ENCODE data around the gene TMEM184B. TPM values are rescaled to one million over a fixed set of nuclear protein-coding genes. Genes with fewer than 3 reads are reported as not detected.

TMEM184B gene
- polyA plus RNA-seq, 2 donors: 10.8 to 14.4 TPM

DNA sequence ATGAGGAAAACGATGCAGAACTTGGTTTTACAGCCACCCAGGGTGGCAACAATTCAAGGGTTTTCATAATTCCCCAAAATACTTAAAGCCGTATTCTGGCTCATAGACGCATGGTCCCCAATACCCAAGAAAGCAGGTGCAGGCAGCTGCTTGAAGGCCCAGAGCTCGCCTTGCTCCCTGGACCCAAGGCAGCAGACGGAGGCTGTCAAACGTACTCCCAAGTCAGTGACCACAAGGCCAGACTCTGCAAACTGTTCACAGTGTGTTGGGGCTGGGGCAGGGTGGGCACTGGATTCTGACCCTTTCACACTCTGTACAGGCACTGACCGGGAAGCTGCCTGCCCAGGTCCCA, 21.5 kb downstream of the TMEM184B start:
- Histone ChIP-seq H3K27ac (ENCODE audit: low read depth in 2 of 2, low read length in 1 of 2) (no peak overlapping the region), H3K36me3 (ENCODE audit: control insufficient read depth in 2 of 2, insufficient read depth in 2 of 2, low read length in 1 of 2) (peaks cover 2 to 11% of the 10 kb centered on the region in 2 donors), H3K9me3 (ENCODE audit: control insufficient read depth in 2 of 2, insufficient read depth in 1 of 2, low read depth in 1 of 2, low read length in 1 of 2) (peaks cover 0 to 3% of the 10 kb centered on the region in 2 donors), H3K27me3 (ENCODE audit: control insufficient read depth in 1 of 2, insufficient read depth in 2 of 2, low read length in 2 of 2) (no peaks in the 10 kb centered on the region), H3K4me1 (ENCODE audit: control insufficient read depth in 2 of 2, insufficient read depth in 2 of 2, low read length in 1 of 2) (peaks cover 0 to 6% of the 10 kb centered on the region in 2 donors), H3K4me3 (ENCODE audit: low read depth in 1 of 2, low read length in 2 of 2) (no peak overlapping the region)
- 81% methylated on average over 7 of the region's 7 CpGs for WGBS, 2 donors

DNA sequence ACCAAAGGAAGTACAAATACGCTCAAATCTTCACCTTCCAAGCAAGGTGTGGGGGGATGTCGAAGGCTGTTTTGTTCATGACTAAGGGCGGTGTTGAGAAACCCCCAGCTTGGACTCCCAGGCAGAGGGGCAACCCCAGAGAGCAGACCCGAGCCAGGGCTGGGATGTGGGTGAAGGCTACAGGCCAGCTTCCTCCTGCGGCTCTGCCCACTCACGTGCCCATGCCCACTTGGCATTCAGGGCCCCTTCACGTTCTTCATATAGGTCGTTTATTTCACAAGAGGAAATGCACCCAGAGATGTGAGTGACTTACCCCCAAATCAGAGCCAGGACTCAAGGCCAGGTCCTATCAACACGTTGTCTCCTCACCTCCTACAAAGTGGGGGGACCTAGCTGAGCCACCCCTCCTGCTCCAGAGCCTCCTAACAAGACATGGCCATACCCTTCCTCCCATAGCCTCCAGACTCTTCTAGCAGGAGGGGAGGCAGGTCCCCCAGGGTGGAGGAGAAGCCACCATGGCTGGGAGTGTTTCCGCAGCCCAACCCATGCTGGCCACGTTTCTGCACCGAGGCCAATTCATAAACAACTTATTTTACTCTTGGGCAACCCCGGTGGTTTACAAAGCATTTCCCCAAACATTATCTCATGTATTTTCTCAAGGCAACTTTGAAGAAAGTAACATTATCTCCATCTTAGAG, 22.0 kb downstream of the TMEM184B start:
- peaks cover 6 to 17% of the 10 kb centered on the region in 2 donors for H3K36me3 ChIP-seq (ENCODE audit: control insufficient read depth in 2 of 2, insufficient read depth in 2 of 2, low read length in 1 of 2)
- H3K4me1 ChIP-seq (ENCODE audit: control insufficient read depth in 2 of 2, insufficient read depth in 2 of 2, low read length in 1 of 2): peaks cover 0 to 7% of the 10 kb centered on the region in 2 donors
- WGBS, 2 donors: 77 to 79% methylated on average over 13 of the region's 13 CpGs
- no peak overlapping the region for H3K27ac ChIP-seq (ENCODE audit: low read depth in 2 of 2, low read length in 1 of 2)
- H3K27me3 ChIP-seq (ENCODE audit: control insufficient read depth in 1 of 2, insufficient read depth in 2 of 2, low read length in 2 of 2): no peaks in the 10 kb centered on the region
- no peak overlapping the region for H3K4me3 ChIP-seq (ENCODE audit: low read depth in 1 of 2, low read length in 2 of 2)
- H3K9me3 ChIP-seq (ENCODE audit: control insufficient read depth in 2 of 2, insufficient read depth in 1 of 2, low read depth in 1 of 2, low read length in 1 of 2): peaks cover 0 to 3% of the 10 kb centered on the region in 2 donors

DNA sequence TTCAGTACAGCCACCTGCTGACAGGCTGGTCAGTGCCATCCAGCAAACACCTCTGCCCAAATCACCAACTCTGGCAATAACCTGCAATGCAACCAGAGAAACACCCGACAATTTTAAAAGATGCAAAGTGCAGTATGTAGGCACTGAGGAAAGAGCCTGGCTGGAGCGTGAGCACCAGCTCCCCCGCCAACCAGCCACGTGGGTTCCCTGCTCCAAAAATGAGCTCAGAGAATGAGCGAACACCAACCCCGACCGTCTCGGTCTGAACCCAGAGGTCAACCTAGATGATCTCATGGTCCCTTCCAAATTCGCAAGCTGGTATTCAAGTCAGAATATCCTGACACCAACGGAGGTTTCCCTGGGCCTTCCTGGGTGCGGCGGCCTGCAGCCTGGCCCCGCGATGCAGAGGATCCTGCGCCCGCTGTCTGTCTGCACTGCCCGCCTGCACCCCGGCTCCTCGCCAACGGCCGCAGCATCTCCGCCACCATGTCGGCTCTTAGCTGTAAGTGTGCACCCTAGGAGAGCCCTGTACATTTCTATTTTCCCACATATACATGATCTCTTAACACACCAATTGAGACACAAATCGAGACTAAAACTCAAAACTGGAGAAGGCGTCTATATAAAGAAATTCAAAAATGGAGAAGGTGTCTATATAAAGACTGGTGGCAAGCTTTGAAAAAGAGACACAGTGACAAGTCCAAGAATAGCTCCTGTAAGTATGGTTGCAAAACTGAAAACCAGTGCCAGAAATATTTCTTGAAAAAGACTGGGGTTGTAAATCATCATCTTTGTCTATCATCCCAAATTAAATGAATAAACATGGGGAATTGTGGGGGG, 22.8 kb downstream of the TMEM184B start:
- WGBS, 2 donors: 91 to 96% methylated on average over 23 to 25 of the region's 25 CpGs
- no peak overlapping the region for H3K27ac ChIP-seq (ENCODE audit: low read depth in 2 of 2, low read length in 1 of 2)
- H3K9me3 ChIP-seq (ENCODE audit: control insufficient read depth in 2 of 2, insufficient read depth in 1 of 2, low read depth in 1 of 2, low read length in 1 of 2): peaks cover 0 to 3% of the 10 kb centered on the region in 2 donors
- no peak overlapping the region for H3K4me3 ChIP-seq (ENCODE audit: low read depth in 1 of 2, low read length in 2 of 2)
- H3K36me3 ChIP-seq (ENCODE audit: control insufficient read depth in 2 of 2, insufficient read depth in 2 of 2, low read length in 1 of 2): peaks cover 6 to 19% of the 10 kb centered on the region in 2 donors
- no peaks in the 10 kb centered on the region for H3K27me3 ChIP-seq (ENCODE audit: control insufficient read depth in 1 of 2, insufficient read depth in 2 of 2, low read length in 2 of 2)
- peaks cover 0 to 7% of the 10 kb centered on the region in 2 donors for H3K4me1 ChIP-seq (ENCODE audit: control insufficient read depth in 2 of 2, insufficient read depth in 2 of 2, low read length in 1 of 2)

DNA sequence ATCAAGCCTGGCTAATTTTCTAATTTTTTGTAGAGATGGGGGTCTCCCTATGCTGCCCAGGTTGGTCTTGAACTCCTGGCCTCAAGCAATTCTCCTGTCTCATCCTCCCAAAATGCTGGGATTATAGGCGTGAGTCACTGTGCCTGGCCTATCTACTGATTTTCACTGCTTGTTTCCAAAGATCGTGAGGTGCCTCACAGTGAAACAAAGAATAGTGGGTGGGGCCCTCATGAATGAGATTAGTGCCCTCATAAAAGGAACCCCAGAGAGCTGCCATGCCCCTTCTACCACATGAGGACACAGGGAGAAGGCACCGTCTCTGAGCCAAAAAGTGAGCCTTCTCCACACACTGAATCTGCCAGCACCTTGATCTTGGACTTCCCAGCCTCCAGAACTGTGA, 23.5 kb downstream of the TMEM184B start:
- Histone ChIP-seq H3K4me3 (ENCODE audit: low read depth in 1 of 2, low read length in 2 of 2) (no peak overlapping the region), H3K36me3 (ENCODE audit: control insufficient read depth in 2 of 2, insufficient read depth in 2 of 2, low read length in 1 of 2) (peaks cover 6 to 23% of the 10 kb centered on the region in 2 donors), H3K27ac (ENCODE audit: low read depth in 2 of 2, low read length in 1 of 2) (no peak overlapping the region), H3K9me3 (ENCODE audit: control insufficient read depth in 2 of 2, insufficient read depth in 1 of 2, low read depth in 1 of 2, low read length in 1 of 2) (peaks cover 0 to 3% of the 10 kb centered on the region in 2 donors), H3K4me1 (ENCODE audit: control insufficient read depth in 2 of 2, insufficient read depth in 2 of 2, low read length in 1 of 2) (peaks cover 0 to 7% of the 10 kb centered on the region in 2 donors), H3K27me3 (ENCODE audit: control insufficient read depth in 1 of 2, insufficient read depth in 2 of 2, low read length in 2 of 2) (no peaks in the 10 kb centered on the region)
- 80 to 85% methylated on average over 3 of the region's 3 CpGs for WGBS, 2 donors

DNA sequence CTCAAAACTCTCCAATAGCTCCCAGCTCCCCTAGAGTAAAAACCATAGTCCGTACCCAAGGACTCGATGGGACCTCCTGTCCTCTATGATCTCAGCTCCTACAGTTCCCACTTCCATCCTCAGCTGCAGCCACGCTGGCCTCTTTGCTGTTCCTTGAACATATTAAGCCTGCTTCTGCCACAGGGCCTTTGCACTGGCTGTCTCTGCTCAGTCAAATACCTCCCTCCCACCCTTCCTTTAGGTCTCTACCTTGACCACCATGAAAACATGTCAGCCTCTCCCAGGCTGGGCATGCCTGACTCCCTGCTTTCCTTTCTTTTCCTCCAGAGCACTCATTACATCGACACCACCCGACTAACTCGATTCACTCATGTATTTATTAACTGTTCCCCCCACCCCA, 24.5 kb downstream of the TMEM184B start:
- no peaks in the 10 kb centered on the region for H3K27me3 ChIP-seq (ENCODE audit: control insufficient read depth in 1 of 2, insufficient read depth in 2 of 2, low read length in 2 of 2)
- peaks cover 4 to 12% of the 10 kb centered on the region in 2 donors for H3K4me1 ChIP-seq (ENCODE audit: control insufficient read depth in 2 of 2, insufficient read depth in 2 of 2, low read length in 1 of 2)
- H3K4me3 ChIP-seq (ENCODE audit: low read depth in 1 of 2, low read length in 2 of 2): no peak overlapping the region
- H3K27ac ChIP-seq (ENCODE audit: low read depth in 2 of 2, low read length in 1 of 2): no peak overlapping the region
- peaks cover 6 to 26% of the 10 kb centered on the region in 2 donors for H3K36me3 ChIP-seq (ENCODE audit: control insufficient read depth in 2 of 2, insufficient read depth in 2 of 2, low read length in 1 of 2)
- 95 to 96% methylated on average over 6 of the region's 6 CpGs for WGBS, 2 donors
- H3K9me3 ChIP-seq (ENCODE audit: control insufficient read depth in 2 of 2, insufficient read depth in 1 of 2, low read depth in 1 of 2, low read length in 1 of 2): peaks cover 0 to 3% of the 10 kb centered on the region in 2 donors

DNA sequence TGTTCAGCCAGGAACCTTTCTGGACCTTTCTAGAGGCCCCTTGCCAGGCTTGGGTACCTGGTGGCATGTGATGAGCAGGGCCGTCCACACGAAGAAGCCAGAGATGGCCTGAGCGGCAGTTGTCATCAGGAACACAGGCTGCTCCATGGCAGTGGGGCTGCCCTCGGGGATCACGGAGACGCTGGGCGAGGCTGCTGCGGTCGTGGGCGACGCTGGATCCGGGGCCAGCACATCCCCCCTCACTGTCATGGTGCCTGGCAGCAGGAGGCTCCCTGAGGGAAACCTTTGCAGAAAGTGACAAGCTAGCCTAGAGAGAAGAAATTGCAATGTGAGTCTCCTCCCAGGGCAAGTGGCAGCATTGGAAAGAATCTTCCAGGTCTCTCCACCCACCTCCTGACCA, 25.1 kb downstream of the TMEM184B start:
- peaks cover 6 to 27% of the 10 kb centered on the region in 2 donors for H3K36me3 ChIP-seq (ENCODE audit: control insufficient read depth in 2 of 2, insufficient read depth in 2 of 2, low read length in 1 of 2)
- WGBS, 2 donors: 84% methylated on average over 12 of the region's 12 CpGs
- H3K4me3 ChIP-seq (ENCODE audit: low read depth in 1 of 2, low read length in 2 of 2): no peak overlapping the region
- H3K27me3 ChIP-seq (ENCODE audit: control insufficient read depth in 1 of 2, insufficient read depth in 2 of 2, low read length in 2 of 2): no peaks in the 10 kb centered on the region
- H3K4me1 ChIP-seq (ENCODE audit: control insufficient read depth in 2 of 2, insufficient read depth in 2 of 2, low read length in 1 of 2): peaks cover 8 to 15% of the 10 kb centered on the region in 2 donors
- no peak overlapping the region for H3K27ac ChIP-seq (ENCODE audit: low read depth in 2 of 2, low read length in 1 of 2)
- H3K9me3 ChIP-seq (ENCODE audit: control insufficient read depth in 2 of 2, insufficient read depth in 1 of 2, low read depth in 1 of 2, low read length in 1 of 2): peaks cover 0 to 3% of the 10 kb centered on the region in 2 donors

DNA sequence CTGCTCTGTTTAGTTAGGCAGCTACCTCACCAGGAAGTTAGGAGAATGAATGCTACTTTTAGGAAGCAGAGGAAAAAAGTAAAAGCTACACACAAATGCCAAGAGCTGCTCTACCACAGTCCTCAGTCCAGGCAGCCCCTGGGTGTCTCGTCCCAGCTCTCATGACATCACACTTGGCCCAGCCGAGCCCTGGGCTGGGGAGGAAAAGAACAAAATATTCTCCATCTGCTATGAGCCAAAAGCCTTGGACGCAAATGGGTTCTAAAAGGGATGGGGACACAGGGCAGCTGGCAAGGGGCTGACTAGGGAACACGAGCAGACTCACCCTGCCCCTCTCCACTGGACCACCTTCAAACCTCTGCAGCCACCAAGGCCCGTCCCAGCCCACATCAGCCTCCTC, 26.1 kb downstream of the TMEM184B start:
- no peaks in the 10 kb centered on the region for H3K27me3 ChIP-seq (ENCODE audit: control insufficient read depth in 1 of 2, insufficient read depth in 2 of 2, low read length in 2 of 2)
- H3K9me3 ChIP-seq (ENCODE audit: control insufficient read depth in 2 of 2, insufficient read depth in 1 of 2, low read depth in 1 of 2, low read length in 1 of 2): peaks cover 0 to 3% of the 10 kb centered on the region in 2 donors
- 60 to 69% methylated on average over 5 of the region's 5 CpGs for WGBS, 2 donors
- peak overlapping the region; percentile 5 to 25 for H3K27ac ChIP-seq (ENCODE audit: low read depth in 2 of 2, low read length in 1 of 2)
- H3K4me1 ChIP-seq (ENCODE audit: control insufficient read depth in 2 of 2, insufficient read depth in 2 of 2, low read length in 1 of 2): peaks cover 8 to 15% of the 10 kb centered on the region in 2 donors
- H3K4me3 ChIP-seq (ENCODE audit: low read depth in 1 of 2, low read length in 2 of 2): no peak overlapping the region
- H3K36me3 ChIP-seq (ENCODE audit: control insufficient read depth in 2 of 2, insufficient read depth in 2 of 2, low read length in 1 of 2): peaks cover 6 to 27% of the 10 kb centered on the region in 2 donors

DNA sequence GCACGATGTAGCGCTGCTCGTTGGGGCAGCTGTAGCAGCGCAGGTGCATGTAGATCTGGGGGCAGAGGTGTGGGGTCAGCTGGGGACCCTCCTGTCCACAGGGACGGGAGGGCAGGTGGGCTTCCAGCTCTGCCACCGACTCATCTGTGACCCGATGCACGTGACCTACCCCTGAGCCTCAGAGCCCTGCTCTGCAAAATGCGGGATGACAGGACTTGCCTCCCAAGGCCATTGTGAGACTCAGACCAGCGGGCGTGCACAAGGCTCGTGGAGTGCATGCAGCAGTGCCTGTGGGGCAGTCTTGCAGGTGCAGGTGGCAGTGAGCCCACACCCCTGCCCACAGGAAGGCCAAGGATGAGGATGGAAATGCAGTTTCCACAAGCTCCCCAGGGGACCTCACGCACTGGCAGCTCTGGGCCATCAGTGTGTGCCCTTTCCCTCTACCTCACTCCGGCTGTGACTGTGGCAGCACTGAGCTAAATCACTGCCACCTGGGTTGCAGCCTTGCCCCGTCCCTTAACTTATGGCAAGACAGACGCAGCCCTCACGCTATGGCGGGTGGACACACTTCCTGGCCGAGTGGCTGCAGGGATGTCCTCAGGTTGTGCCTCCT, 26.7 kb downstream of the TMEM184B start:
- Histone ChIP-seq H3K27me3 (ENCODE audit: control insufficient read depth in 1 of 2, insufficient read depth in 2 of 2, low read length in 2 of 2) (no peaks in the 10 kb centered on the region), H3K9me3 (ENCODE audit: control insufficient read depth in 2 of 2, insufficient read depth in 1 of 2, low read depth in 1 of 2, low read length in 1 of 2) (peaks cover 0 to 3% of the 10 kb centered on the region in 2 donors), H3K4me1 (ENCODE audit: control insufficient read depth in 2 of 2, insufficient read depth in 2 of 2, low read length in 1 of 2) (peaks cover 8 to 15% of the 10 kb centered on the region in 2 donors), H3K4me3 (ENCODE audit: low read depth in 1 of 2, low read length in 2 of 2) (no peak overlapping the region), H3K36me3 (ENCODE audit: control insufficient read depth in 2 of 2, insufficient read depth in 2 of 2, low read length in 1 of 2) (peaks cover 6 to 27% of the 10 kb centered on the region in 2 donors), H3K27ac (ENCODE audit: low read depth in 2 of 2, low read length in 1 of 2) (peak overlapping the region in 1 of 2 donors; percentile 43)
- WGBS, 2 donors: 78 to 86% methylated on average over 19 of the region's 19 CpGs

DNA sequence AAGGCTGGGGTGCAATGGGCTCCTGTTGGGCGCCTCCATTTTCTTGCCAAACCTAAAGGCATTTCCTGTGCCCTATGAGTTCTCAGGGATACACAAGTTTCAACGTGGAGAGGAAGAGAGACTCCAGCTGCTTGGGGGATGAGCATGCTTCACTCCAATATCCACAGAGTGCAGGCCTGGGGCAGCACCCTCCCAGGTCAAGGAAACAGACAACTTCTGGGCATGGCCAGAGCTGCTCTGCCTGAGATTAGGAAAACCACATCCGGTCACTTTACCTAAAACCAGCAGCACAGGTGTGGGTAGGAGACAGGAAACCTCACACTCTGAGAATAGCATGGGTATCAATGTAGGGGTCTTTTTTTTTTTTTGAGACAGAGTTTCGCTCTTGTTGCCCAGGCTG, 28.7 kb downstream of the TMEM184B start:
- no peaks in the 10 kb centered on the region for H3K27me3 ChIP-seq (ENCODE audit: control insufficient read depth in 1 of 2, insufficient read depth in 2 of 2, low read length in 2 of 2)
- H3K27ac ChIP-seq (ENCODE audit: low read depth in 2 of 2, low read length in 1 of 2): no peak overlapping the region
- H3K9me3 ChIP-seq (ENCODE audit: control insufficient read depth in 2 of 2, insufficient read depth in 1 of 2, low read depth in 1 of 2, low read length in 1 of 2): no peaks in the 10 kb centered on the region
- H3K4me3 ChIP-seq (ENCODE audit: low read depth in 1 of 2, low read length in 2 of 2): no peak overlapping the region
- peaks cover 6 to 27% of the 10 kb centered on the region in 2 donors for H3K36me3 ChIP-seq (ENCODE audit: control insufficient read depth in 2 of 2, insufficient read depth in 2 of 2, low read length in 1 of 2)
- peaks cover 11 to 20% of the 10 kb centered on the region in 2 donors for H3K4me1 ChIP-seq (ENCODE audit: control insufficient read depth in 2 of 2, insufficient read depth in 2 of 2, low read length in 1 of 2)
- WGBS, 2 donors: 69% methylated on average over 4 of the region's 4 CpGs

All from esophagus (tissue), 2 donors.